ENCODE measurements around the gene POLG.

DNA sequence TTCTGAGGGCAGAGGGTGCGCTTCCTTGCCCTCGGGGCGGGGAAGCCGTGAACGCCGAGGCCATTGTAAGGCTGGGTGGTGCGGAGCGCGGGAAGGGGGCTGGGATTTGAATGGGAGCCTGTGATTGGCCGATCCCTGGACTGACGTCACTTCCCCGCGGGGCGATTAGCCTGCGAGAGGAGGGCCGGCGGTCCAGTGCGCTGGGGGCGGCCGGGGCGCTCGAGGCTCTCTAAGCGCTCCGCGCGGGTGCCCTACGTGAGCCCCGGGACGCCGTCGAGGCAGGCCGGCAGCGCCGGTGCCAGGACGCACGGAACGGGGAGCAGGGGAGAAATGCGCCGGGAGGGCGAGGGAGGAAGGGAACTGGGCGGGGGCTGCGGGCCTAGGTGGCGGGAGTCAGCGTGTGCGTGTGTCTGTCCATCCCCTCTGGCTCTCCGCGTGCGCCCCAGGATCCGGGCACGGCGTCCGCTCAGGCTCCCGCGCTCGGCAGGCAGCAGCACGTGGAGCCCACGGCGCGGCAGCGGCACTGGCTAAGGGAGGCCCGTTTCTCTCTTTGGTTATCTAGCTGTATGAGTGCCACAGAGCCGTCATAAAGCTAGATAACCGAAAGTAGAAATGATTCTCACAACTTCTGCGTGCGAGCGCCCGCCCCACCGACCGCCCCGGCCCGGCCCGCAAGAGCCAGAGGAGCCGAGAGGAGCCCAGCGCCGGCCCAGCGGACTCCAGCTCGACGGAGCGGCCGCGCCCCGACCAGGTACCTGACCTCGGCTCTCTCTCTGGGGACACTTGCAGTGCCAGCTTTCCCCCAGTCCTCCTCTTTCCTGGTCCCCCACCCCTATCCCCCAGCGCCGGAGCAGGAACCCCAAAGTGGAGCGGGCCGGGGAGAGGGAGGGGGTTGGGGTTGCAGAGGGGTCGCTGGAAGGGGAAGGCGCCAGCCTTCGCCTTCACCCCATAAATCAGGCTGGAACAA is 33.1 kb upstream of the POLG start:
- TF ChIP-seq, protein P1, sequence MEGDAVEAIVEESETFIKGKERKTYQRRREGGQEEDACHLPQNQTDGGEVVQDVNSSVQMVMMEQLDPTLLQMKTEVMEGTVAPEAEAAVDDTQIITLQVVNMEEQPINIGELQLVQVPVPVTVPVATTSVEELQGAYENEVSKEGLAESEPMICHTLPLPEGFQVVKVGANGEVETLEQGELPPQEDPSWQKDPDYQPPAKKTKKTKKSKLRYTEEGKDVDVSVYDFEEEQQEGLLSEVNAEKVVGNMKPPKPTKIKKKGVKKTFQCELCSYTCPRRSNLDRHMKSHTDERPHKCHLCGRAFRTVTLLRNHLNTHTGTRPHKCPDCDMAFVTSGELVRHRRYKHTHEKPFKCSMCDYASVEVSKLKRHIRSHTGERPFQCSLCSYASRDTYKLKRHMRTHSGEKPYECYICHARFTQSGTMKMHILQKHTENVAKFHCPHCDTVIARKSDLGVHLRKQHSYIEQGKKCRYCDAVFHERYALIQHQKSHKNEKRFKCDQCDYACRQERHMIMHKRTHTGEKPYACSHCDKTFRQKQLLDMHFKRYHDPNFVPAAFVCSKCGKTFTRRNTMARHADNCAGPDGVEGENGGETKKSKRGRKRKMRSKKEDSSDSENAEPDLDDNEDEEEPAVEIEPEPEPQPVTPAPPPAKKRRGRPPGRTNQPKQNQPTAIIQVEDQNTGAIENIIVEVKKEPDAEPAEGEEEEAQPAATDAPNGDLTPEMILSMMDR (conservative IDR thresholded peaks at IDR 0.05 in 1 of 2, IDR thresholded peaks at IDR 0.05 in 1 of 2; ENCODE audit: extremely low read depth in 1 of 2, insufficient read depth in 1 of 2, low read depth in 1 of 2, low read length in 2 of 2) = no peak
- peak; percentile 21 for TF ChIP-seq EZH2 (IDR thresholded peaks at IDR 0.05; ENCODE audit: borderline replicate concordance, low read length)

Measured in mammary epithelial cell (primary cell).